PC-3 (cell line): ENCODE results near the gene PSAPL1. TPM values are rescaled to one million over a fixed set of nuclear protein-coding genes. Genes with fewer than 3 reads are reported as not detected.

ENCODE experiments used
- ATAC-seq: fragments of 200-7000 bp; cut with Tn5 transposase; 2 replicates; pipeline ENCODE4 v1.9.1; 2020; ENCODE audit warnings: mild to moderate bottlenecking, moderate library complexity
- BruUV-seq: library from RNA; stranded (reverse); fragments of 400-500 nt; replicated peaks from 2 replicates; lab custom pipeline; 2021; lab: Mats Ljungman, UMichigan
- CTCF ChIA-PET: fragments of 300-600 bp; sonication (Branson Sonifier 250); formaldehyde crosslinking; loops from one replicate; lab custom pipeline; 2022; ENCODE audit warnings: antibody characterized with exemption; lab: Charles Lee
- POLR2A ChIA-PET: fragments of 300-600 bp; sonication (Branson Sonifier 250); formaldehyde crosslinking; loops from one replicate; lab custom pipeline; 2022; ENCODE audit warnings: antibody characterized with exemption; ENCODE audit not compliant: unreplicated experiment; lab: Charles Lee
- DNase-seq: peaks from one replicate; pipeline ENCODE4 v3.0.0-alpha.2; 2015
- H2AFZ ChIP-seq: fragments of 300-600 bp; sonication (generic); 2 replicates; pipeline ENCODE4 v1.6.0; 2016; ENCODE audit warnings: antibody characterized with exemption, low read length
- H3F3A ChIP-seq: fragments of 300-600 bp; sonication (generic); one replicate; pipeline ENCODE4 v1.6.0; 2017; ENCODE audit warnings: antibody characterized with exemption, low read length, control low read depth, mild to moderate bottlenecking; ENCODE audit not compliant: unreplicated experiment
- H3K27ac ChIP-seq: fragments of 300-600 bp; sonication (generic); 2 replicates; pipeline ENCODE4 v1.5.1; 2016; ENCODE audit warnings: mild to moderate bottlenecking, low read length
- H3K27me3 ChIP-seq: fragments of 300-600 bp; sonication (generic); 2 replicates; pipeline ENCODE4 v1.6.1; 2016; ENCODE audit warnings: low read length, mixed read lengths
- H3K36me3 ChIP-seq: fragments of 300-600 bp; sonication (generic); 2 replicates; pipeline ENCODE4 v1.6.1; 2016; ENCODE audit warnings: low read depth, mixed run types, low read length, mixed read lengths
- H3K4me1 ChIP-seq: fragments of 300-600 bp; sonication (generic); 2 replicates; pipeline ENCODE4 v1.5.1; 2016; ENCODE audit warnings: low read length; ENCODE audit not compliant: insufficient read depth
- H3K4me2 ChIP-seq: fragments of 300-600 bp; sonication (generic); 2 replicates; pipeline ENCODE4 v1.6.0; 2016; ENCODE audit warnings: low read length
- H3K4me3 ChIP-seq: fragments of 300-600 bp; sonication (generic); 2 replicates; pipeline ENCODE4 v1.5.1; 2016; ENCODE audit warnings: mild to moderate bottlenecking, low read length, mixed read lengths
- H3K79me2 ChIP-seq: fragments of 300-600 bp; sonication (generic); 2 replicates; pipeline ENCODE4 v1.6.1; 2017; ENCODE audit warnings: low read length, mixed read lengths
- H3K9ac ChIP-seq: fragments of 300-600 bp; sonication (generic); 2 replicates; pipeline ENCODE4 v1.6.0; 2016; ENCODE audit warnings: mild to moderate bottlenecking, low read length
- H3K9me2 ChIP-seq: fragments of 300-600 bp; sonication (generic); replicated peaks from 2 replicates; pipeline ENCODE4 v1.6.1; 2016; ENCODE audit warnings: mixed run types, low read length, mixed read lengths
- H3K9me3 ChIP-seq: fragments of 300-600 bp; sonication (generic); 2 replicates; pipeline ENCODE4 v1.6.1; 2016; ENCODE audit warnings: low read length, mixed read lengths
- H4K20me1 ChIP-seq: fragments of 300-600 bp; sonication (generic); 2 replicates; pipeline ENCODE4 v1.6.1; 2016; ENCODE audit warnings: low read length, mixed read lengths
- CTCF ChIP-seq: fragments of 300-600 bp; sonication (generic); conservative IDR thresholded peaks from 2 replicates; pipeline ENCODE4 v1.5.1; 2017; ENCODE audit warnings: antibody characterized with exemption, low read depth, mild to moderate bottlenecking, low read length
- EZH2 ChIP-seq: fragments of 300-600 bp; sonication (generic); IDR thresholded peaks from one replicate; pipeline ENCODE4 v1.6.1; 2017; ENCODE audit warnings: antibody characterized with exemption, mild to moderate bottlenecking, low read length; ENCODE audit not compliant: unreplicated experiment
- EZH2phosphoT487 ChIP-seq: fragments of 300-600 bp; sonication (generic); IDR thresholded peaks from 2 replicates; pipeline ENCODE4 v1.6.1; 2018; ENCODE audit warnings: mild to moderate bottlenecking, antibody characterized with exemption, low read length, borderline replicate concordance
- intact Hi-C: fragments of 100-400 bp; cut with micrococcal nuclease; formaldehyde crosslinking; loops from 2 replicates; pipeline ENCODE4 v1.9.0; 2023
- total RNA-seq: library from RNA; depleted of rRNA; stranded (reverse); fragments of >200 nt; gene quantifications from 2 replicates; pipeline ENCODE4 v1.2.3, GENCODE V29; 2014

The PSAPL1 gene
- total RNA-seq, 1 experiment from 2014 or later = 0.15 TPM

- POLR2A ChIA-PET = no interaction called here
- CTCF ChIA-PET = no interaction called here
- intact Hi-C loops = no loop called here
These were observed 19.8 kb downstream of the PSAPL1 start for GRCh38 chr4:7414736-7415510.

GRCh38 chr4:7414046-7414445, 20.7 kb downstream of the PSAPL1 start:
- no peaks in the 10 kb centered on the region for H3K27me3 ChIP-seq
- no peaks in the 10 kb centered on the region for H3K4me1 ChIP-seq
- CTCF ChIA-PET = no interaction called here
- H4K20me1 ChIP-seq = no peaks in the 10 kb centered on the region
- H3K27ac ChIP-seq = no peak overlapping the region
- no peaks in the 10 kb centered on the region for H3K36me3 ChIP-seq
- intact Hi-C loops = no loop called here
- no peak overlapping the region for H3K9ac ChIP-seq
- ATAC-seq = no peak
- POLR2A ChIA-PET = no interaction called here
- H3K4me2 ChIP-seq = no peak overlapping the region
- H3K9me3 ChIP-seq = no peaks in the 10 kb centered on the region
- no TSS peak for BruUV-seq
- H3K79me2 ChIP-seq = no peaks in the 10 kb centered on the region
- no peak overlapping the region for H2AFZ ChIP-seq
- no peak overlapping the region for H3K4me3 ChIP-seq
- TF ChIP-seq EZH2 (no peak), CTCF (no peak), EZH2phosphoT487 (no peak)
- H3K9me2 ChIP-seq = no peaks in the 10 kb centered on the region
- no peak for DNase-seq
- no peaks in the 10 kb centered on the region for H3F3A ChIP-seq

More at GRCh38 chr4:7414736-7415510, 19.8 kb downstream of the PSAPL1 start:
- Histone ChIP-seq H3K4me1 (no peaks in the 10 kb centered on the region), H3K9me3 (no peaks in the 10 kb centered on the region), H3K4me3 (no peak overlapping the region), H3K27ac (no peak overlapping the region), H4K20me1 (no peaks in the 10 kb centered on the region), H3K4me2 (no peak overlapping the region), H3K36me3 (no peaks in the 10 kb centered on the region), H3K27me3 (no peaks in the 10 kb centered on the region), H3F3A (no peaks in the 10 kb centered on the region), H3K9ac (no peak overlapping the region), H3K9me2 (no peaks in the 10 kb centered on the region), H3K79me2 (no peaks in the 10 kb centered on the region), H2AFZ (no peak overlapping the region)
- TF ChIP-seq EZH2 (no peak), CTCF (no peak), EZH2phosphoT487 (no peak)
- no peak for DNase-seq
- ATAC-seq = no peak
- BruUV-seq = no TSS peak

DNA sequence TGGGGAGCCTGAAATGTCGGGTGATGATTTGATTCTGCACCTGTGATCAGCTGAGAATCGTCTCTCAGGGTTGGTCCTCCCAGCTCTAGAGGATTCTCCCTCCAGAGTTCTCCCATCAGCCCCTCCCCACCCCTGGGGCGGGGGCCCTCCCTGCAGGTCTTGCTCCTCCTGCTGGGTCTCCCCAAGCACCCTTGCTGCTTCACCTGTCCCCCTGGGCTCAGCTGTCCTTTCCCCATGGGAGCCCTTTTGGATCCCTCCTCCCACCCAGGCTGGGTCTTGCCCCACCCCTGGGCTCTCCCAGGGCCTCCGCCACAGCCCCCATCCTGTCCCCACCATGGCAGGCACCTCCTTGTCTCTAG, 22.2 kb downstream of the PSAPL1 start:
- POLR2A ChIA-PET = no interaction called here
- Histone ChIP-seq H2AFZ (no peak overlapping the region), H3K4me3 (no peak overlapping the region), H3K4me2 (no peak overlapping the region), H3K9me3 (no peaks in the 10 kb centered on the region), H4K20me1 (no peaks in the 10 kb centered on the region), H3K79me2 (no peaks in the 10 kb centered on the region), H3K9me2 (no peaks in the 10 kb centered on the region), H3K27me3 (no peaks in the 10 kb centered on the region), H3K9ac (no peak overlapping the region), H3F3A (no peaks in the 10 kb centered on the region), H3K4me1 (no peaks in the 10 kb centered on the region), H3K36me3 (no peaks in the 10 kb centered on the region), H3K27ac (no peak overlapping the region)
- DNase-seq (no peak), ATAC-seq (no peak)
- CTCF ChIA-PET = no interaction called here
- intact Hi-C loops = no loop called here
- BruUV-seq = no TSS peak
- TF ChIP-seq CTCF (no peak), EZH2phosphoT487 (no peak), EZH2 (no peak)
